ENCODE results near the gene CMC1.
"Not testable (repeated sequence)": the region's sequence is repeated elsewhere in the genome, so short reads cannot be mapped to it uniquely, and the experiment has no call there.

The CMC1 gene, protein sequence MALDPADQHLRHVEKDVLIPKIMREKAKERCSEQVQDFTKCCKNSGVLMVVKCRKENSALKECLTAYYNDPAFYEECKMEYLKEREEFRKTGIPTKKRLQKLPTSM

DNA sequence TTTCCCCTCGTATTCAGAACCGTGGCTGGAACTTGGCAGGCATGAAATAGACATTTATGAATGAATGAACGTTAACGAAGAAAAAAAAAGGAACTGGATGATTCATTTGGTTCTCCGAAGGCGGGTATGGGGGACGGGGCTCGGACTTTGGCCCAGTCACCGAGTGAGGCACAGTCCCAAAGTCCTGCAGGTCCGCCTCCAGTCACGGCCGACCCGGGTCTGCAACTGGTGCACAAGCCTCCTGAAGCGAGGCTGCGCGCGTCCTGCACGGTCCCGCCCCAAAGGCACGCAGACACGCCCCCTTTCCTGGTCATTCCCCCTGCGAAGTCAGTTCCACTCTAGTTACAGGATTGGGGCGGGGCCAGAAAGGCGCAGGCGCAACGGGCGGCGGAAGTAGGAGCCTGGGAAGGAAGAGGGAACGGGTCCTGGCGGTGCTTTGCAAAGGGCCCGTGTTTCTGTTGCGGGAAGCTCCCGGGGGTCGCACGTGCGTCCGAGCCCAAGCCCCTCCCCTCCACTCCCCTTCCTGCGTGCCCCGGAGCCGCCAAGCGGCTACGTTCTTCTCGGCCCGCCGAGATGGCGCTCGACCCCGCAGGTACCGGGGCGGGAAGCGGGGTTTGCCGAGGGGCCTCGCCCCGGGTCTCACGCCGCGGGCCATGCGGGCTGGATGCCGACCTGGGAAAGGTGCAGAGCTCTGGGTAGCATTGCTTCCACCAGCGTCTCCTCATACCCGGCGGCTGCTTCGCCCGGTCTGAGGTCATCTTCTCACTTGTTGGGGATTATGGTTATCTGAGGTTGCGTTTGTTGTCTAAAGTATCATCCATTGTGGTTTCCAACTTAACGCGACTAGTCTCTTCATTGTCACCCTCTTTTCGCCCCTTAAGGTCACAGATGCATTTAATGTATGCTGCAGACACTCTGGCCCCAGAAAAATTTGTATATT, at the start of gene CMC1:
CMC1 (plus strand) TSS at position 399 of the 940 bp plus-strand sequence; CDS start at position 574, 175 bp downstream.
- peak; percentile 95 for DNase-seq

DNA sequence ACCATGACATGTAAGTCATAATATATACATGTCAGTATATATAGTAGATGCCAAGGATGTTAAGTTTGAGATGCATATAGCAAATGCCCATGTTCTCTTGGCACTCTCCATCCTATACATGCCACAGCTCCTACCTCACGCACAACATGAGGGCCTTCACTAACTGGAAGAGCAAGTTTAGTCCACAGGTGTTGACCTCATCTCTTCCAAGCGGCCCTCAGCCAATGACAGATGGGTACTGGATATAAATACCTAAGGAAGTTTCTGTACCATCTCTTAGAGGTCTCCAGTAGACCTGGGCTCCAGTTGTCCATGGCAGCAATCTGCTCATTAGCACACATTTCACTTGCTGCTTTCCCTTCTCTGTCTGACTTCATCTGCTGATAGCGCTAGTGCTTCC, 43.3 kb upstream of the CMC1 start:
- DNase-seq: no peak

DNA sequence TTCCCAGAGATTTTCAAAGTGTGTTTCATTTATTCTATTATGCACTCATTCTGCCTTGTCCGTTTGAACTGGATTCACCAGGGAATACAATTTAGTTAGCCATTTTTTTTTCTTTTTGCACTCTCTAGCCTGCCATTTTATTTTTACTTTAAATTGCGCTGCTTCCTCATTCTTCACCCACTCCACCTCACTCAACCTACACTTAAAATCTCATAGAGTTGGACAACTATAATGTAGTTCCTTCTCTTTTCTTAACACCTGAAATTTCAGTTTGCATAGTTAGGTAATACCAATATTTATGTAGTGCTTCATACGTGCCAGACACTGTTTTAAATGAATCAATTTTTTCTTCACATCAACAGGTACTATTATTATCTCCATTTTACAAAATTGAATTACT, 42.4 kb upstream of the CMC1 start:
- DNase-seq: no peak

DNA sequence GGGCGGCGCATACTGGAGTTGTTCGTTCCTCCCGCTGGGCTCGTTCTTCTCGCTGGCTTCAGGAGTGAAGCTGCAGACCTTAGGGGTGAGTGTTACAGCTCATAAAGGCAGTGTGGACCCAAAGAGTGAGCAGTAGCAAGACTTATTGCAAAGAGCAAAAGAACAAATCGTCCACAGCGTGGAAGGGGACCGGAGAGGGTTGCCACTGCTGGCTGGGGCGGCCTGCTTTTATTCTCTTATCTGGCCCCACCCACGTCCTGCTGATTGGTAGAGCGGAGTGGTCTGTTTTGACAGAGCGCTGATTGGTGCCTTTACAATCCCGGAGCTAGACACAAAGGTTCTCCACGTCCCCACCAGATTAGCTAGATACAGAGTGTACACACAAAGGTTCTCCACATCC, 41.8 kb upstream of the CMC1 start:
- not testable (repeated sequence) for DNase-seq

DNA sequence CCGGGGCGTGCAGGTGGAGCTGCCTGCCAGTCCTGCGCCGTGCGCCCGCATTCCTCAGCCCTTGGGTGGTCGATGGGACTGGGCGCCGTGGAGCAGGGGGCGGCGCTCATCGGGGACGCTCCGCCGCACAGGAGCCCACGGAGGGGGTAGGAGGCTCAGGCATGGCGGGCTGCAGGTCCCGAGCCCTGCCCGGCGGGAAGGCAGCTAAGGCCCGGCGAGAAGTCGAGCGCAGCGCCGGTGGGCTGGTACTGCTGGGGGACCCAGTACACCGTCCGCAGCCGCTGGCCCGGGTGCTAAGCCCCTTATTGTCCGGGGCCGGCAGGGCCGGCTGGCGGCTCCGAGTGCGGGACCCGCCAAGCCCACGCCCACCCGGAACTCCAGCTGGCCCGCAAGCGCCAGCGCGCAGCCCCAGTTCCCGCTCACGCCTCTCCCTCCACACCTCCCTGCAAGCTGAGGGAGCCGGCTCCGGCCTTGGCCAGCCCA, 41.0 kb upstream of the CMC1 start:
- DNase-seq: not testable (repeated sequence)

DNA sequence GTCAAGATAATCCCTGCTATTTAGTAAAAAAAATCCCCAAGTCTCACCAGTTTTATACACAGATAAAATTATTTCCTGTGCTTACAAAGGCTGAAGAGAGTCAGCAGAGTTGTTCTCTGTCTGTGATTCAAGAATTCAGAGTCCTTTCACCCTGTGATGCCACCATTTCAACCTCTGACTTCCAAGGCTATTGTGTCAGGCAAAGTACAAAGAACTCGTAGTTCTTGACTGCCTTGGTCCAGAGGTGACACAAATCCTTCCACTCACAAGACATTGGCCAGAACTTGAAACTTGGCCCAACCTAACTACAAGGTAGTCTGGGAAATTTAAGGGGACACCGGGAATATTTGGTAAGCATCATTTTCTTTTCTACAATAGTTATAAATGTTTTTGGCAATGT, 34.9 kb upstream of the CMC1 start:
- no peak for DNase-seq

DNA sequence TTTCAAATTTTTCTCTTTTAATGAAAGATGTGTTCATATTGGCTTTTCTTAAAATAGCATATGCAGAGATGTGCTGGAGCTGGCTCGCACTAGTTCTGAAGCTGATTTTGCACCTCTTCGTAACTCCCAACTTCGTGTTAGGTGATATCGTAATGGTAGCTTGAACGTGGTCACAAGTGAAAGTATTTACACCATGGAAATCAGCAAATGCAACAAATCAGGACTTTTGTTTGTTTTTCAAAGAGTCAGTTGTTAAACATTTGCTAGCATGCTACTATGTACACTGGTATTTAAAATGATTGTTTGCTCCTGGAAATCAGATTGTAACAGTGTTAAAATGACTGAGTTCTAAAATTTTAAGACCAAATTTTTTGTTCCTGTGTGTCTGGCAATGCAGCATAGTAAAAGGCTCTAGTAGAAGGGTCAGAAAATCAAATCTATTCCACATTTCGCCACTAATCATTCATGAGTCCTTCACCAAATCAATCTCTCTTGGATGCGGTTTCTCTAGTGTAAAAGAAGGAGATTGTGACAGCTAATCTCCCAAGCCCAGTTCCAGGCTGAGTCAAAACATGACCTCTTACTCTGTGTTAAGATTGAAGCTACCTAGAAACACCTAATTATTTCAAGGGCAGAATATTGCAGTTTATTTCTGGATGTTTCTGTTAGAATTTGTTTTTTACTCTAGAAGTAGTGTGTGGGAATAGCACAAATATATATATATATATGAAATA, 34.3 kb upstream of the CMC1 start:
- DNase-seq: no peak

DNA sequence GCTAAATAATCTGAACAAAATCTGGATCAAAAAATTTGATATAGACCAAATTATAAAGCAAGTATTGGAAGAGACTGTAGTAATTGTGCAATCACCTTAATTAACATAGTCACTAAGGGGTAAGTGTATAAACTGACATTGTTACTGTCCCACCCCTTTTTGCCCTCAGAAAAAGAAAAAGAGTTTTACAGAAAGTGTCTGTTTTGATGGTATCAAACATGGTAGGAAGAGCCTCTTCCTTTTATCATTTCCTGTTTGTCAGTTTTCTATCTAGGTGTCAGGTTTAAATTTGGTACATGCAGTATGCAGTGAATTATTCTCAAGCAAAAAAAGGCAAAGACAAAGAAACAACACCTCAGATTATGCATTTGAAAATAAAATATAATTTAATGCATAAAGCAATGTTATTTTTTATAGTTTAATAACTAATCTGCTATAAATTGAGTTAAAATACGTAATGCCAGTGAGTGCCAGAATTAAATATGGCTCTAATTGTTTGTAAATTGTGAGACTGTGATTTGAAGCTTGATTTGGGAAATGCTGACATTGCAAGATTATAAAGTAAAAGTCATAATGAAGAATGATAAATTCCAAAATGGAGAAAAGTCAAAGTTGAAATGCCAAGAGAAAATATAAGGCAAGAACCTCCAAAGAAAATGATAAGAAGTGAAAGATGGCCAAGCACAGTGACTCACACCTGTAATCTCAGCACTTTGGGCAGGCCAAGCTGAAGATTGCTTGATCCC, 30.3 kb upstream of the CMC1 start:
- no peak for DNase-seq

DNA sequence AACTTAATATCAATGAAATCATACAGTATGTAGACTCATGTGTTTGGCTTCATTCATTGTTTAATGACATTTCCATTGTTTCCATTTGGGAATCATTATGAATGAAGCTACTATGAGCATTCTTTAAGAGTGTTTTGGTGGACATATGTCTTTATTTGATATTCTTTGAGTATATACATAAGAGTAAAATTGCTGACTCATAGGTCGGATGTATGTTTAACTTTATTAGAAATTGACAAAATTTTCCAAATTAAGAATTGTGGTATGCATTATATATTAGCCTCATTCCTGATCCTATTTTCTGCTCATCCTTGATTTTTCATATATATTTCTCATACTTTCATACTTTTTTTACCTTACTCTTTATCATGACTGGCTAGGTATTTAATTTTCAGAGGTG, 28.7 kb upstream of the CMC1 start:
- no peak for DNase-seq

DNA sequence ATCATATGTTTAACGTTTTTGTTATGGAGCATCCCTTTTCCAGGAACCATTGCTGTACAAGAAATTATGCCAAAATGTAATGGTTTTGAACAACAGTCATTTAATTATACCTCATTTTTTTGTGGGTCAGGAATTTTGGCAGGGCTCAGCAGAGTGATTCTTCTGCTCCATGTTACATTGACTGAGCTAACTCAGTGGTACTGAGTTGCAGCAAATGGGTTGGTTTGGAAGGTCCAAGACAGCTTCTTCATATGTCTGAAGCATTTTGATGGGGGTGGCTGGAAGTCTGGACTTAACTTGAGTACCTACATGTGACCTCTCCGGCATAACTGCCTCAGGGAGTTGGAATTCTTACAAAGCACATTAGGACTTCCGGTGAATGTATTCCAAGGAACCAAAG, 26.0 kb upstream of the CMC1 start:
- DNase-seq: no peak

DNA sequence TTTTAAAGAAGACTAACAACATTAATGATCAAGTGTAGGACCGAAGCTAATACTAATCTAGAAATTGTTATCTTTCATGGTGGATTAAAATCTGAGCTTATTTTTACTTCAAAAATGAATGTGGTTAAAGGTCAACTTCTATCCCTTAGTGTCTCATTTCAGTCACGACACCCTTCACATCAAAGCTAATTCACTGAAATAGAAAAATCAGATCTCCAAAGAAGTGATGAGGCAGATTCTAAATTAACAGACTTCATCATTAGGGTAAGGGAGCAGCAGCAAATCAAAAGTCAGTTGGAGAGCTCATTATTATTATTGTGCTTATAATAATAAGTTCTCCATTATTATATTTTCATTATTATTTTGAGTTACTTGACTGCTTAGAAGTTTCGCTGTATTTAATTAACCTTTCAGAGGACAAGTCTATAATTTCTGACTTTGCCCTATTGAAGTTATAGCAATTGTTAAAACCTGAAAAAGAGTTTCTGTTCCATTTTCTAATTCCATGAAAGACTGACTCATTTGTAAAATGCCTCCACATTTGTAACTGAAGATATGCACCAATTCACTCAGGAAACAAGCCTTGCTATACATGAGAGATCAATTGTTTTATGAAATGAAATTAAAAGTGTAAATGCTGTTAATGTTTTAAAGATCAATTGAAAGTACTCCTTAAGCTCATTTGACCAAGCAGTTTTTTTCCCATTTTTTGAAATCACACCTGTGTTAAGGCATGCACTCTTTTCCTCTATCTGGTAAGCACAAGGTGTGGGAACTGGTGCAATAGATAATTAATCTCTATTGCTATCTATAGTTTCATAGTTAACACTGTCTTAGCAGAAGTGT, 23.1 kb upstream of the CMC1 start:
- no peak for DNase-seq

DNA sequence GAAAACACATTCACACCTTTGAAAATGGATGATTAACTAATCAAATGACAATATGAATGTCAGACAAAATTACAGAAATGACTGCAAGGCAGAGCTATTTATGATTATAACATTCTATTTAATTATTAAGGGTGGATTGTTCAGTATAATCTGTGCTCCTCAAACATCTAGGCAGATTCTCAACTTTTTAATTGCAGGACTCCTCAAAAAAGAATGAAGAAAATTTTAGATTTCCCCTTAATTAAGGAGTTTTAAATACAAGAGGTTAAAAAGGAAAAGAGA, 22.6 kb upstream of the CMC1 start:
- no peak for DNase-seq

DNA sequence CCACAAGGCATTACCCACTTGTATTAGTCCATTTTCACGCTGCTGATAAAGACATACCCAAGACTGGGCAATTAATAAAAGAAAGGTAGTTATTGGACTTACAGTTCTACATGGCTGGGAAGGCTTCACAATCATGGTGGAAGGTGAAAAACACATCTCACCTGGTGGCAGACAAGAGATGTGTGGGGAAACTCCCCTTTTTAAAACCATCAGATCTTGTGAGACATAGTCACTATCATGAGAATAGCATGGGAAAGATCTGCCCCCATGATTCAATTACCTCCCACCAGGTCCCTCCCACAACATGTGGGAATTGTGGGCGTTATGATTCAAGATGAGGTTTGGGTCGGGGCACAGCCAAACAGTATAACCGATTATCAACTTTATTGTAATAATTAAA, 17.0 kb upstream of the CMC1 start:
- DNase-seq: no peak

DNA sequence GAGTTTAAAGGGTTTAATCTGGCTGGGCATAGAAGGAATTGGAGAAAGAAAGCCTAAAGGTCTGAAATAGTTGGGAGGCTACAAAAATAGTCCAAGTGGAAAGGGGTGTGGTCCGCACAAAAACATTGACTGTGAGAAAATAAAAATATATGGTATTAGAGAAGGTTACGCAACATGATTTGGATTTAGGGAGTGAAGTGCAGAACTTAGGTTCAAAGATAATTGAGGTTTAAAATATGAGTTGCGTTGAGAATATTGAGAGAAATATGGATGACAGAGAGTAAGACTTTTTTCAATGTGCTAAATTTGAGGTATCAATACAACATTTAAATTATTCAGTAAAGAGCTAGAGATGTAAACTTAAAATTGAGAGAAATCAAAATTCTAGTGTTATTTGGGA, 15.4 kb upstream of the CMC1 start:
- DNase-seq: no peak

DNA sequence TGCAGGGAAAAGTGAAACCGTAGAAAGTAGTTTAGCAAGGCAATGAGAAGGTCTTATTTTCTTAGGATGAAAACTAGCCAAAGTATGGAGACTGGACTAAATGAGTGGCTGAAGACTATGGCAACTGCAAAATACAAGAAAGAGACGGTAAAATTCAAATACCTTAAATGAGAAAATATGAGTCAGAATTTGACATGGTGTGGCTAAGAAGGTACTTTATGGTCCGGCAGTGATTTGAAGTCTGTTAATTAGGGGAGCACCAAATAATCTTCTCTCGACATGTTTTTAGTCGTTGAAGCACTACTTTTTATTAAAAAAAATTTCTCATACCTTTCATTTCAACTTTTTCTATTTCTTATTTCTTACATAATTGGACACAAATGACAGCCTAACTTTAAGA, 12.8 kb upstream of the CMC1 start:
- DNase-seq: no peak

DNA sequence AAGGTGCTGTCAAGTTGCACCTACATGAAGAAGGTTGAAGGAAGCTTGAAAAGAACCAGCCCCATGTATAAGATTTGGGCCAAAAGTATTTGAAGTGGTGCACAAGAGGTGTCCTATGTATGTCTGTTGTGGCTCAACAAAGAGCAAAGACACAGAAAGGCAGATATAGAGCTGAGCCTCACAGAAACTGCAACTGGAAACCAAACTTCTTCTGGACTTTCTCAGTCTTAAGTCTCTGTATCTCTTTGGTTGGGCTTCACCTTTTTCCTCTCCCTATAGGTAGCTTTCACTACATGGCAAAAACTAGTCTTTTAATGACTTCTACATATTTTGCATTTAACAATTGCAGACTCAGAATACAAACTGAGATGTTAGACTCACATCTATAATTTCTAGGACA, 8.8 kb upstream of the CMC1 start:
- DNase-seq: no peak

DNA sequence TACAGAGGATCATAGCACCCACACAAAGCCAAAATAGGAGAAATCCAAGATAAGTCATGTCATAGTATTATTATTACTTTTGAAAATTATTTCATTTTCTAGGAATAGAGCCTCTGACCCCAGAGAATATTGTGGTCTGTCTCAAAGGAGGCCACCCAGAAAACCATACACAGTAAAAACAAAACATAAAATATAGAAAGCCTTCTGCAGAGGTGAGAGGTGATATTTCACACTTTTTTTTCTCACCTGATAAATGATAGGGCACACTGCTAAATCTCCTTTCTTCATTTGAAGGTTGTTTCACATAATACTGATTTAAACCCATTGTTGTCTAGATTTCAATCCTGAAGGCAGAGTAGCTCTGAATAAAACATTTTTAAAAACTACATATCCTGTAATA, 7.0 kb upstream of the CMC1 start:
- DNase-seq: no peak

DNA sequence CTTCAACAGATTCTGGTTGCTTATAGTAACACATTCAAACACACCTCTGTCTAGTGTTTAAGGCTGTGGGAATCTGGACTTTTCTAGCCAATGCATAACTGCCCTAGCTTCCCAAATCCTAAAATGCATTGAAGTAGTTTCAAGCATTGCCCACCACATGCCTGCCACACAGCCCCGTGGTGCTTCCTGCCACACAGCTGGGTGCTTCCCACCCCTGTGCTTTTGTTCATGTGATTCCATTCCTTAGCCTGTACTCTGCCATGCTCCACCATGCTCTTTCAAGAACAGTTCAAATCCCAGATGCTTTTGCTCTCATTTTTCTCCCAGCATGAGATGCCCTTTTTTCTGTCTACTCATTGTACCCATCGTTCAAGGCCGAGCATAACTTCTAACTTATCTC, 2.3 kb upstream of the CMC1 start:
- DNase-seq: no peak

DNA sequence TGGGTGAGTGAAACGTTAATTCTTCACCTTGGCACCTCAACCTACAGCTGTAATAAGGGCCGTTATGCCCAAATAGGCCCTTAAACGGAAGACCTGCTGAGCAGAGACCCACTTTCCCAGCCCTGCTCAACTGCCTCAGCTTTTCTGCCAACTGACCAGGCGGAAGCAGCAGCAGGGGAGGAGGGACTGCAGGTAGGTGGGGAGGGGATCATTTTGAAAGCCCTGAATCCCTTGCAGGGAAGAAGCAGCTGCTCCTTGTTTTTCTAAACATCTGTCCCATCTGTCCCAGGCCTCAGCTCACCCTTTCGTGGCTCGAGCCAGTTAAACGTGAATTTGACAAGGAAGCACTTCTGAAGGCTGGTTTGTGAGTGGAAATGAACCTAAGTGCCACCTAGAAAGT, 978 bp upstream of the CMC1 start:
- DNase-seq: no peak

DNA sequence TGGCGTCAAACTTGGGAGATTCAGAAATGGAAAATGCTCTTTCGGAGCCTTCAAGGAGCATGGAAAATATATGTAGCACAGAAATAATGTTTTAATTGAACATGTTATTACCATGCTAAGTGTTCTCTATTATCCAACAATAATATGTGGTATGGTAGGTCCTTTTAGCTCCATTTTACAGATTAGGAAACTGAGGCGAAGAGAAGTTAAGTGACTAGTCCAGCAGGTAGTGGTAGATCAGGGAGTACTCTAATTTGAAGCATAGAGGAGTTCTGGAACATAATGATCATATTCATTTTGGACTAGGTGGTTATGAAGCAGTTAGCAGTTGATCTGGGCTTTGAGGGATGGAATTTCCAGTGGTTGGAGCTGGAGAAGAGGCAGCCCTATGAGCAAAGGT, 1.1 kb downstream of the CMC1 start:
- no peak for DNase-seq

DNA sequence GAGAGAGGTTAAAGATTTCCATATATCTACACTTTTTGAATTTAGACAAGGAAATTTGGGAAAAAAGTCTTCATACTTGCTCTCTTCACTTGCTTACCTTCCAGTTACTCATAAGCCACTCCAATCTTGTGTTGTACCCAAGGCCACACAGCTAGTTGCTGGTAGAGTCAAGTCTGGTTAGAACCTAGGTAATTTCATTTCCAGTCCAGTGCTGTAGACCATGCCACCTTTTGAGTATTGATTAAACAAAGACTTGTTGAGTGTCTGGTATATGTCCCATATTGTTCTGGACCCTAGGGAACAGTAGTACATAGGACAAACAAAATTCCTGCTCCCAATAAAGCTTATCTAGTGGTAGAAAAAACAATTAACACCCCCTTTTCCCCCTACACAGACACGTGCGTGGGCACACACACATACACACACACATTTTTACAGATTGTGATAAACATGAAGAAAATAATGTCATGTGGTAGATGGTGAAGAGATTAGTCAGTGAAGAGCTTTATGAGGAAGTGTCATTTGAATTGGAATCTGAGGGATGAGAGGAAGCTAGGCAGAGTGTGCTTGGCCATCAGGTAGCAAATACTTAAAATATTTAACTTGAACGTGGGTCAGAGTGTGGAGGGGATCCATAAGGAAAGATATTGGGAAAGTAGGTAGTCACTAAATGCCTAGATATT, 2.1 kb downstream of the CMC1 start:
- DNase-seq: no peak

DNA sequence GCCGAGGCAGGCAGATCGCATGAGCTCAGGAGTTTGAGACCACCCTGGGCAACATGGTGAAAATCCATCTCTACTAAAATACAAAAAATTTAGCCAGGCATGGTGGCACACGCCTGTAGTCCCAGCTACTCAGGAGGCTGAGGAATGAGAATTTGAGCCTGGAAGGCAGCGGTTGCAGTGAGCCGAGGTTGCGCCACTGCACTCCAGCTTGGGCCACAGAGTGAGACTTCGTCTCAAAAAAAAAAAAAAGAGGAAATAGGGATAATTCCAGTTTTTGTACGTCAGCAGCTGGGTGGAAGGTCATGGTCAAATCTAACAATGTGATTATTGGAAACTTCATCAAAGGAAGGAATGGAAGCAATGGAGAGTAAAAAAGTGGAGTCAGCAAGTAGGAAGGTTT, 3.1 kb downstream of the CMC1 start:
- no peak for DNase-seq

Measured in NCI-H345 (cell line).